K562 (cell line): ENCODE measurements around the gene GRHPR. TPM values are rescaled to one million over a fixed set of nuclear protein-coding genes. Genes with fewer than 3 reads are reported as not detected.
A peak's percentile ranks its signal among the peaks of the same experiment; 100 is the strongest.

Source experiments
- ATAC-seq: fragments of 200-7000 bp; cut with Tn5 transposase; 3 replicates; pipeline ENCODE4 v1.9.1; 2020; ENCODE audit warnings: moderate library complexity
- BruUV-seq: library from RNA; stranded (reverse); fragments of 400-500 nt; replicated peaks from 2 replicates; lab custom pipeline; 2021; lab: Mats Ljungman, UMichigan
- CTCF ChIA-PET: fragments of 300-600 bp; formaldehyde crosslinking; extraction: SDS; loops from one replicate; lab custom pipeline; 2021; ENCODE audit warnings: low intra/inter-chr PET ratio; lab: Yijun Ruan, JAX
- POLR2A ChIA-PET: fragments of 300-600, 350-650 bp; sonication (Branson Sonifier 250); formaldehyde crosslinking; extraction: SDS; loops from one replicate; lab custom pipeline; 2021; ENCODE audit warnings: antibody characterized with exemption, inconsistent platforms; lab: Yijun Ruan, JAX
- DNase-seq, 4 experiments: peaks; one replicate each; pipeline versions ENCODE4 v3.0.0 to v3.0.0-alpha.2; 2011 to 2018; ENCODE audit warnings: low spot score in 3 of 4, mixed read lengths in 3 of 4; ENCODE audit errors: extremely low read depth in 1 of 4
- FAIRE-seq: peaks from 2 replicates; lab custom pipeline; 2011; peaks lifted over from hg19 to GRCh38; lab: Jason Lieb, UNC
- H2AFZ ChIP-seq: 2 replicates; pipeline ENCODE4 v1.6.0; 2011; ENCODE audit warnings: low read depth, low read length, control low read depth, inconsistent platforms
- H3K27ac ChIP-seq: fragments of 200-600 bp; 3 replicates; pipeline ENCODE4 v1.8.0; 2011; ENCODE audit warnings: low read depth, mild to moderate bottlenecking, control low read depth, inconsistent platforms, low read length, moderate library complexity, mixed read lengths; ENCODE audit errors: extremely low read depth
- H3K27me3 ChIP-seq, 2 experiments: fragments of 300-600 bp in 1 of 2; 2 replicates in 1 of 2; 3 replicates in 1 of 2; pipeline versions ENCODE4 v1.6.0 to v1.8.0; 2011; ENCODE audit warnings: inconsistent platforms in 2 of 2, low read length in 2 of 2, mild to moderate bottlenecking in 1 of 2, mixed read lengths in 1 of 2, moderate library complexity in 1 of 2; ENCODE audit not compliant: control insufficient read depth in 2 of 2, insufficient read depth in 2 of 2
- H3K36me3 ChIP-seq: fragments of 300-600 bp; 3 replicates; pipeline ENCODE4 v1.8.0; 2011; ENCODE audit warnings: mild to moderate bottlenecking, low read length, inconsistent platforms; ENCODE audit not compliant: control insufficient read depth, insufficient read depth
- H3K4me1 ChIP-seq, 2 experiments: fragments of 200-600 bp in 1 of 2; replicated peaks in 1 of 2; 2 replicates in 1 of 2; 3 replicates in 1 of 2; pipeline versions ENCODE4 v1.5.1 to v1.8.0; 2011; ENCODE audit warnings: inconsistent platforms in 2 of 2, low read length in 2 of 2, mild to moderate bottlenecking in 1 of 2, mixed read lengths in 1 of 2, moderate library complexity in 1 of 2; ENCODE audit not compliant: control insufficient read depth in 2 of 2, insufficient read depth in 2 of 2
- H3K4me2 ChIP-seq: 2 replicates; pipeline ENCODE4 v1.6.1; 2011; ENCODE audit warnings: low read length, control low read depth, inconsistent platforms, mixed read lengths; ENCODE audit not compliant: insufficient read depth
- H3K4me3 ChIP-seq: fragments of 200-600 bp; sonication (generic), shearing (Covaris generic); 2 replicates; pipeline ENCODE4 v1.5.1; 2016; ENCODE audit warnings: control low read depth, inconsistent platforms
- H3K79me2 ChIP-seq: fragments of 200-600 bp; 3 replicates; pipeline ENCODE4 v1.8.0; 2011; ENCODE audit warnings: low read length, inconsistent platforms; ENCODE audit not compliant: control insufficient read depth, insufficient read depth
- H3K9ac ChIP-seq, 2 experiments: 2 replicates each; pipeline versions ENCODE4 v1.6.0 to v1.6.1; 2011; ENCODE audit warnings: low read depth in 2 of 2, low read length in 2 of 2, control low read depth in 1 of 2, inconsistent platforms in 1 of 2, mild to moderate bottlenecking in 1 of 2, mixed read lengths in 1 of 2; ENCODE audit not compliant: insufficient read depth in 1 of 2
- H3K9me1 ChIP-seq: one replicate; pipeline ENCODE4 v1.6.0; 2011; ENCODE audit warnings: inconsistent platforms, mild to moderate bottlenecking, low read length, moderate library complexity; ENCODE audit not compliant: control insufficient read depth, insufficient read depth
- H3K9me3 ChIP-seq: replicated peaks from 2 replicates; pipeline ENCODE4 v1.5.1; 2011; ENCODE audit warnings: low read depth, low read length, inconsistent platforms; ENCODE audit not compliant: control insufficient read depth, insufficient read depth
- H4K20me1 ChIP-seq: replicated peaks from 2 replicates; pipeline ENCODE4 v1.6.1; 2011; ENCODE audit warnings: low read length, inconsistent platforms, mixed read lengths; ENCODE audit not compliant: control insufficient read depth, insufficient read depth
- ATF7 ChIP-seq: fragments of 450-650 bp; IDR thresholded peaks from 2 replicates; pipeline ENCODE4 v1.7.1; 2014; ENCODE audit warnings: mild to moderate bottlenecking, moderate library complexity
- SMAD3 ChIP-seq: fragments of 450-650 bp; formaldehyde crosslinking; conservative IDR thresholded peaks from 2 replicates; pipeline ENCODE4 v1.4.0; 2020; ENCODE audit warnings: mild to moderate bottlenecking
- ZNF263 ChIP-seq: sonication (generic); formaldehyde crosslinking; IDR thresholded peaks from 2 replicates; pipeline ENCODE4 v1.8.0; 2022; ENCODE audit warnings: mild to moderate bottlenecking, missing genetic modification reagents, borderline replicate concordance
- WGBS: fragments of 100-300 bp; shearing (Covaris generic); methylation state at CpG from one replicate; pipeline ENCODE4 v1.1.6; 2016; ENCODE audit warnings: low coverage, mixed read lengths; ENCODE audit not compliant: insufficient coverage; ENCODE audit errors: missing lambda C conversion rate; 5-methylcytosine and 5-hydroxymethylcytosine counted together
- in situ Hi-C: fragments of 300-500 bp; cut with MboI; formaldehyde crosslinking; loops from 4 replicates; pipeline ENCODE4 v1.15.0; 2018; ENCODE audit warnings: inconsistent platforms, mixed read lengths
- intact Hi-C: fragments of 100-400 bp; cut with micrococcal nuclease; formaldehyde crosslinking; loops from 2 replicates; pipeline ENCODE4 v1.14.2; 2022
- polyA plus RNA-seq, 8 experiments: library from polyadenylated mRNA; depleted of rRNA in 4 of 8; stranded (reverse) in 5 of 8; unstranded in 3 of 8; fragments of >200 nt; fragmentation: Nextera tagmentation in 2 of 8; fragmentation: Illumina TruSeq in 1 of 8; extraction: Ambion mirVana in 2 of 8; extraction: Trizol in 1 of 8; gene quantifications; 2 replicates each; pipeline versions ENCODE4 v1.2.1 to v1.2.3, GENCODE V29; 2011 to 2014; ENCODE audit warnings: inconsistent platforms in 1 of 8, missing spikeins in 1 of 8
- total RNA-seq, 7 experiments: library from RNA; depleted of rRNA in 6 of 7; stranded (reverse); fragments of >200 nt in 6 of 7; fragmentation: Illumina TruSeq in 2 of 7; extraction: Trizol in 2 of 7; gene quantifications; 2 replicates each; pipeline versions ENCODE4 v1.2.1 to v1.2.3, GENCODE V29; 2011 to 2021; ENCODE audit warnings: low replicate concordance in 1 of 7
- TF ChIP-seq, protein P1 (sequence below): IDR thresholded peaks from 2 replicates; pipeline ENCODE4 v1.6.1; 2016; ENCODE audit warnings: missing genetic modification characterization, missing compliant biosample characterization
- TF ChIP-seq, protein P2 (sequence below): sonication (generic); formaldehyde crosslinking; IDR thresholded peaks from 2 replicates; pipeline ENCODE4 v1.8.1; 2023; ENCODE audit warnings: mild to moderate bottlenecking, missing genetic modification reagents

The GRHPR gene
- total and polyA plus RNA-seq, 9 of the 15 experiments (the other 6 are each of a cell fraction or from before 2014, with no cell fraction given), result 38.9 to 144 (median 120) TPM

DNA sequence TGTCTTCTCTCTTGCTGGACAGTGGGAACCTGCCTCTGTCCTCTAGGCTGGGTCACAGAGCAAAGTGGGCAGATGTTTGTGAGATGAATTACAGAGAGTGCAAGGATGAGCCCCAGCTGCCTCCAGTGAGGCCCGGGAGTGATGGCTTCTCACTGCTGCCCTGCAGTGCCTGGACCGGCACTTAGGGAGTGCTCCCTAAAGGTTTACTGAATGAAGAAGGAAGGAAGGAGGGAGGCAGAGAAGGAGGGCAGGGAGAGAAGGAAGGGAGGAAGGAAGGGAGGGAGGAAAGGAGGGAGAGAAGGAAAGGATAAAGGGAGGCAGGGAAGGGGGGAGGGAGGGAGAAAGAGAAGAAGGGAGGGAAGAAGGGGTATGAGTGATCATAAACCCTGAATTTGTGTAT is 42.7 kb upstream of the GRHPR start:
- Histone ChIP-seq H2AFZ (no peak overlapping the region), H3K36me3 (no peaks in the 10 kb centered on the region), H3K9ac (no peak overlapping the region), H3K79me2 (no peaks in the 10 kb centered on the region), H3K9me1 (peaks cover 3% of the 10 kb centered on the region), H3K27ac (no peak overlapping the region), H4K20me1 (no peaks in the 10 kb centered on the region), H3K9me3 (peaks cover 8% of the 10 kb centered on the region), H3K4me3 (no peak overlapping the region), H3K27me3 (peaks cover 6 to 23% of the 10 kb centered on the region in 2 experiments; a peak in 3 of 5 replicates), H3K4me2 (no peak overlapping the region), H3K4me1 (peaks cover 8 to 12% of the 10 kb centered on the region in 2 experiments; a peak in 3 of 5 replicates)
- no peak for FAIRE-seq
- WGBS, result 25% methylated on average over 2 of the region's 2 CpGs
- no TSS peak for BruUV-seq
- in situ Hi-C loops (no loop called here), intact Hi-C loops (loop anchor here (10.0 kb wide), 1 partner anchor 185 kb away; no protein-coding TSS in a partner anchor)
- TF ChIP-seq, protein P1, sequence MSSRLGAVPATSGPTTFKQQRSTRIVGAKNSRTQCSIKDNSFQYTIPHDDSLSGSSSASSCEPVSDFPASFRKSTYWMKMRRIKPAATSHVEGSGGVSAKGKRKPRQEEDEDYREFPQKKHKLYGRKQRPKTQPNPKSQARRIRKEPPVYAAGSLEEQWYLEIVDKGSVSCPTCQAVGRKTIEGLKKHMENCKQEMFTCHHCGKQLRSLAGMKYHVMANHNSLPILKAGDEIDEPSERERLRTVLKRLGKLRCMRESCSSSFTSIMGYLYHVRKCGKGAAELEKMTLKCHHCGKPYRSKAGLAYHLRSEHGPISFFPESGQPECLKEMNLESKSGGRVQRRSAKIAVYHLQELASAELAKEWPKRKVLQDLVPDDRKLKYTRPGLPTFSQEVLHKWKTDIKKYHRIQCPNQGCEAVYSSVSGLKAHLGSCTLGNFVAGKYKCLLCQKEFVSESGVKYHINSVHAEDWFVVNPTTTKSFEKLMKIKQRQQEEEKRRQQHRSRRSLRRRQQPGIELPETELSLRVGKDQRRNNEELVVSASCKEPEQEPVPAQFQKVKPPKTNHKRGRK (tag), result peak; percentile 29; the same call in 1 of the 2 replicates
- TF ChIP-seq ZNF263 (peak; percentile 70), ATF7 (no peak), SMAD3 (CRISPR knock-in tag) (no peak)
- TF ChIP-seq, protein P2, sequence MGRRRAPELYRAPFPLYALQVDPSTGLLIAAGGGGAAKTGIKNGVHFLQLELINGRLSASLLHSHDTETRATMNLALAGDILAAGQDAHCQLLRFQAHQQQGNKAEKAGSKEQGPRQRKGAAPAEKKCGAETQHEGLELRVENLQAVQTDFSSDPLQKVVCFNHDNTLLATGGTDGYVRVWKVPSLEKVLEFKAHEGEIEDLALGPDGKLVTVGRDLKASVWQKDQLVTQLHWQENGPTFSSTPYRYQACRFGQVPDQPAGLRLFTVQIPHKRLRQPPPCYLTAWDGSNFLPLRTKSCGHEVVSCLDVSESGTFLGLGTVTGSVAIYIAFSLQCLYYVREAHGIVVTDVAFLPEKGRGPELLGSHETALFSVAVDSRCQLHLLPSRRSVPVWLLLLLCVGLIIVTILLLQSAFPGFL (CRISPR knock-in tag), result no peak
- ATAC-seq, result no peak
- DNase-seq, result no peak
- CTCF ChIA-PET, result no interaction called here
- POLR2A ChIA-PET, result no interaction called here
